Activated naive CD8-positive, alpha-beta T cell treated with anti-CD3 and anti-CD28 coated beads, Interleukin-2, amount 50 U/mL, for 16 hours (primary cell): ENCODE results near the gene PRKCE.
"Not testable (repeated sequence)": the region's sequence is repeated elsewhere in the genome, so short reads cannot be mapped to it uniquely, and the experiment has no call there.

ENCODE experiments used
- DNase-seq: peaks from one replicate; pipeline ENCODE4 v3.0.0-alpha.2; 2020; ENCODE audit warnings: low read depth, low spot score

PRKCE gene

DNA sequence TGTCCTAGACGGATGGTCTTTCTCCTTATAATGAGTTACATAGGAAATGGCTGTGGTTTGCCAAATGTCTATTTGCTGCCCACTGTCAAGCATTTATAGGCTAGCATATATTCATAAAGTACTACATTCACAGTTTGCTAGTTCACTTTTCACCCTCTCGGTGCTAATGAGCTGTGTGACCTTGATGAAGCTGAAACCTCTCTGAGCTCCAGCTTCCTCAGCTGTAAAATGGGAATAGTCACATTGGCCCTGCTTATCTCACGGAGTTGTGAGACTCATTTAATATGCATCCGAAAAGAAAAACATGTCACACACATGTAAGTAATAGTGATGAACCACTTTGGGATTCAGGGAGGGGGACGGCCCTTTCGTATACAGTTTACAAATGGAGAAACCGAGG lies 17.0 kb downstream of the PRKCE start:
- no peak for DNase-seq

DNA sequence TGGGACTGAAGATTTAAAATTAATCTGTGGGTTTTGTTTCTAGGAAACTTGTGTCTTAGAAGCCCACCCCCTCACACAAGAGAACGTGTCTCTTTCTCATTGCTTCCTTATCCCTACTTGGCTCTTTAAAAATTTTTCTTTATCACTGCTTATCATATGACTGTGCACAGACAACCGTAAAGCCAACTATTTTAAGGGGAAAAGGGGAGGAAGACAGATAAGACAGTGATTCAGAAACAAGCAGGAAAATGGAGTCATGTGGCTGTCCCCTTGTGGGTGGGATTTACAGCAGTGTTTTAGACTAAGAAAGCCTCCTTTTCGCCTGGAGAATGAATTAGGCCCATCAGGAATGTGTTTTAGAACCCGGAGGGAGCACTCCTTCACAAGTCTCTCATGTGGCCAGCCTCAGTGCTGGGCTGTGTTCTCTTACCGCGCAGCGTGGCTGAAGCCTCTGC lies 17.6 kb downstream of the PRKCE start:
- no peak for DNase-seq

DNA sequence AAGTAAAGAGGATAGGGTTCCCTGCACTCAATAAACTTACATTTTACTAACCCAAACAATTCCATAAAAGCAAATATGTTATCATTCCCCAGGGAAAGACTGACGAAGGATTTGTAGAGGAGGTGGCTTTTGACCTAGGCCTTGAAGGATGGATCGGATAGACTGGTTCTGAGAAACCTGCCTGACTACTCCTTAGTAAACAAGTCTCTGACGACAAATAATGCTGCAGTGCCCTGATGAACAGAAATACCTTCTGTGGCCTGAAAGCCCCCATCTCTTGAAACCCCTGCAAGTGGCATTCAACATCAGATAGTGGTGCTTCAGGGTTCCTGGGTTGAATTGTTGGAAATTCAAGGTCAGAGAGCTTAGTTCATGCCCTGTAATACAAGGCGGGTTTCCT lies 19.2 kb downstream of the PRKCE start:
- DNase-seq, result no peak

DNA sequence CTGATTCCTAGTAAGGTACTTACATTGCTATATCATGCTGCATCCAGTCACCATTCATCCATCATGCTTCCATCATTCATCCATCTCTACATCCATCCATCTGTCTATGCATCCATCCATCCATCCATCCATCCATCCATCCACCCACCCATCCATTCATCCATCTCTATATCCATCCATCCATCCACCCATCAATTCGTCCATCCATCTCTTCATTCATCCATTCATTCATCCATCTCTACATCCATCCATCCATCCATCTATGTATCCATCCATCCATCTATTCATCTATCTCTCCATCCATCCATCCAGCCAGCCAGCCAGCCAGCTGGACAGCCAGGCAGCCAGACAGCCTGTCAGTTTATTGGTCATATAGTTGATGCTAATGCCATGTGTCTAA lies 20.7 kb downstream of the PRKCE start:
- no peak for DNase-seq

DNA sequence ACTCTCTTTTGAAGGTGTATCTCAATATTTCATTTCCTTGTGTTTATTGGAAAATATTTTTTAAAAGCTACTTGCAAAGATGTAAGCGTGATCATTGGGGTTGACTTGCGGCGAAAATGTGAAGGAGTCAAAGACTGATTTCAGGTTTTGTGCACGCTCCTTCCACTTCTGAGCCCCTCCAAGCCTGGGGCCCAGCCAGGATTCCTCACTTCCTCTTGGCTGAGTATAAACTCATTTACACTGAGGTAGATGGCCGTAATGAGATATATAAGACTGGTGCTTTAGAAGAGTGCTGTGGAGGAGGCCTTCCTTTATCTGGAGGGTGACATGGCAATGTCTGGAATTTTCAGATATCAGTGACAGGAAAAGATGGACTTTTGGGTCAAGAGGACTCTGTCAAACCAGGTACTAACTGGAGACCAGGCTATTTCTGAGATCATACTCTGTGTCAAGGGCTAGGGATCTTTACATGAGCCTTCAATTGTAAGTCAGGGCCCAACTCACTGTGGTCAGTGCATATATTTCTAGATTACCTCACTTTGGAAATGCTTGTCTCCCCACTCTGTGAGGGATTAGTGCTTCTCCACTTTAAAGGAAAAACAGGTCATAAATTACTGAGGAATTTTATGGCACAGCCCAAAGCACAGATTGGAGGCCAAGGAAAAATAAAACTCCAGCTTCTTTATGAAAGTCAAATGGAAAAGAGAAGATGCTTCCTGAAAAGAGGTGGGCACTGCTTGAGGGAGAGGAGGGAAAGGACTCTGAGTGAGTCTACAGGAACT lies 22.8 kb downstream of the PRKCE start:
- DNase-seq, result no peak

DNA sequence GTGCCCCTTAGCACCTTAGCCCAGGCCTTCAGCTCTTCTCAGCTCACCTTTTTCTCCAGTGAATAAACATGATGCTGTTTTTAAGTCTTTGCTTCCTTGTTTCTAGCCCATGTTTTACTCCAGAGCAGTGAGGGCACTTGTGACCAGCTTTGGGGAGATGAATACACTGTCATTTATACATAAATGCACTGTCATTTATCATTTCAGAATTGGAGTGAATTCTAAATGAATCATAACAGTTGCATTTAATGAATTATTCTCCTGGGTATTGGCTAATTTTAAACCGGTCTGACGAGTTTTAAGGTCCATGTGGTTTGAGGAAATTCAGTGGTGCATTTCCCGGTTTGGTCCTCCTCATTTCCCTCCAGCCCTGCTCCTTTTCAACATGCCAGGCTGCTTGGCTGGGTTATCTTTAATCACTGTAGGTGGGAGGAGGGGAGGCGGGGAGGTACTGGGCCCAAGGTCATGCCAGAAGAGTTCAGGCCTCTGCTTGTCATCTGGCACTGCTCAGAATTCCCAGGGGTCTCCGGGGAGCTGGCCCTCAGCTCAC lies 23.9 kb downstream of the PRKCE start:
- DNase-seq, result no peak

DNA sequence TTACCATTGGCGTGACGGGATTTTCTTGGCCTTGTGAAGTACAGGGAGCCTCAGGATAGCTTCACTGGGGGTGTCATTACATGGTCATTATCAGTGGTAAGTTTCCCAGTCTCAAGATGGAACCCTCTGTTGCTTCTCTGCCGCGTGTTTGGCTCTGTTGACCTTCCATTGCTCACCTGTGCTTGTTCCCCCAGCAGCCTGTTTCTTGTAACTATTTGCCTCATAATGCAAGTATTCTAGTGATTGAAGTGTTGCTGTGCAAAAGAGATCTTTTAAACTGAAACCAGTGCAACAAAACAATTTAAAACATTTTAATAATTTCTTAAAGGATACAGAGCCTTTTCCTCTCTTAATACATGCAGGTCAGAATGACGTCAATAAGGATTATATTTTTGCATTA lies 24.6 kb downstream of the PRKCE start:
- DNase-seq, result no peak

DNA sequence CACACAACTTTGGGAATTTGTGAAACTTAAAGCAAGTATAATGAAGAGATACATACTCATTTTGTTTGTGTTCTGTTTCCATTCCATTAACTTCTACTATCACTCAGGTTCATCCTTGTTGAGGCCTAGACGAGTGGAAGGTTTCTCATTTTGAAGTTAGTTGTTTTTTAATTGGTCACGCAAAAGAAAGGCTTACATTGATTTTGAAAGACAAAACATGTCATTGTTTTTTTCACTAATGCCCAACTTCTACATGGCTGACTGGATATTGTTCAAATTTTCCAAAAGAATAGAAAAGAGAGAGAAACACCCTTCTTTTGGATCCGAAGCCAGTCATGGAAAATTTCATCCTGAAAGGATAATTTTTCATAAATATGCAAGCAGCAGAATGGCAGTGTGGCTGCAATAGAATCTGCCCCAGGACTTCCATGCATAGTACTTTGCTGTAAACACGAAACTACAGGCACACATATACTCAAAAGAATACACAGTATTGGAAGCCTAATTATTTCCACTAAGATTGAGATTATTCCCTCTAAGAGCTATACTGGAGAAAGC lies 27.4 kb downstream of the PRKCE start:
- no peak for DNase-seq

DNA sequence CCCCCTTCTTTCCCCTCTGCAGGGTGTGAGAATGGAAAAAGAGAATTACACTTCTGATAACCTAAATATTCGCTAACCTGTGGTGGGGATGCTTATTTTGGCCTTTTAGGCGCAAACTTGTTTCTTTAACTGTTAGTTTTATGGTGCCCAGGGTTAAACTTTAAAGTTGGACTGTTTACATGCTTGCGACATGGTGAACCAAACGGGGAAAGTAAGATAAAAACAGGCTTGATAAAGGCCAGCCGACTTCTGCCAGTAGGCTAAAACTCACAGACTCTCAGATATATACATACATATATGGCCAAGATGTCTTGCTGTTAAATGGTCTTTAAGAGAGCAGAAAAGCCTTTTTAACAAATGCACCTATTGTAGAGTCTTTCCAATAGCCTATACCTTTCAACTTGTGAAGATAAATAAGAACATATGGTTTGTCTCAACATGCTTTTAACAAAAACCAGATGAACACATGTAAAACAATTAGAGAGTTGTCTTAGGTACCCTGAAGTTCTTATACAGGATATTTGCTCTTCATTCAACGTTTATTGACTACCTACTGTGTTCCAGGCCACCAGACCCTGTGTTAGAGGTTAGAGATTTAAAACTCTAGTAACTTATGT lies 29.0 kb downstream of the PRKCE start:
- DNase-seq, result no peak

DNA sequence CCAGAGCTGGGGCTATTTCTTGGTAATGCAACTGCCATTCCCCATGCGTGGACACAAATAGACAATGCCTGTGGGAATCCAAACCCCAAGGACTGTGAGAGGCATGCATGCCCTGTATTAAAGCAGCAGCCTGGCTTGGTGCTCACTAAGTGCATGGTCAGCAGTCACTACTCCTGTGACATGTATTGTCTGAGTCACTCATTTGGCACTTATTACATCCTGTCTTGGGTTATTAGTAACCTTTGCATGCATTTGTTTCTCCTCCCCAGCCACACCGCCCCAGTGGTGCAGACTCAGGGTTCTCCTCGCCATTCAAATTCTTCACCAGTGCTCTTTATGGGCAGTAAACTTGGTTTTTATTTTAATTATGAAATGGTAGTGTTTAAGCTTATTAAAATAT lies 30.2 kb downstream of the PRKCE start:
- DNase-seq, result no peak

DNA sequence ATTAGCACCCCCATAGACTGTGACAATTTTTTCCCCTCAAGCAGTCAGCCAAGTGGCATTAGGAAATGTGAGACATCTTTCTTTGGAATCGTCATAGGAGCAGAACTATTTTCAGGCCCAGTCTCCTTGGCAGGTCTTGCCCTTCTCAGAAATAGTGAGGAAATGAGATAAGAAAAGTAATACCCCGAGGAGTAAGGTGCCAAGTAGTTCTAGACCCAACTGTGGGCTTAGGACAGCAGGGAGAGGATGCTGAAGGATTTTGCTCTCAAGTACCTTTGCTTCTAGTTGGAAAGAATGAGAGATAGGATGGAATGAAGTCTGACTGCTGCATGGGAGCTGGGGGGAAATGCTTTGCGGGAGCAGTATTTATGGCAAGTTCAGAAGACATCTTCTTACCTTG lies 31.8 kb downstream of the PRKCE start:
- DNase-seq, result no peak

DNA sequence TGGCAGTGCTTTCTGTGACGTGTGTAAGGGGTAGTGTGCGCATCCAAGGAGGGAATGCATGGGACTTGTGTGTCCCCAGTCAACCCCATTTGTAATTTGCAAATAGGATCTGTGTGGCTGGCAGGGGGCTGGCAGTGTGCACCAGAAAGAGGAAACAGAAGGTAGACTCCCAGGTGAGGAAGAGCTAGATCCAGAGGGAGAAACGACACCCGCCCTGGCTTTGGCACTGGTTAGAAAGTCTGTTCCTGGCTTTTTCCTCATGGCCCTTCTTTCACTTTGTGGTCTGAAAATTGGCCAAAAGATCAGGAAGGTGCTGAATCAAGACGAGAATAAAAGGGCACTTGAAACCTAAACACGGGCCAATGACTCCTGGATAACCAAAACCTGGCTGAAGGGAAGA lies 33.3 kb downstream of the PRKCE start:
- no peak for DNase-seq

DNA sequence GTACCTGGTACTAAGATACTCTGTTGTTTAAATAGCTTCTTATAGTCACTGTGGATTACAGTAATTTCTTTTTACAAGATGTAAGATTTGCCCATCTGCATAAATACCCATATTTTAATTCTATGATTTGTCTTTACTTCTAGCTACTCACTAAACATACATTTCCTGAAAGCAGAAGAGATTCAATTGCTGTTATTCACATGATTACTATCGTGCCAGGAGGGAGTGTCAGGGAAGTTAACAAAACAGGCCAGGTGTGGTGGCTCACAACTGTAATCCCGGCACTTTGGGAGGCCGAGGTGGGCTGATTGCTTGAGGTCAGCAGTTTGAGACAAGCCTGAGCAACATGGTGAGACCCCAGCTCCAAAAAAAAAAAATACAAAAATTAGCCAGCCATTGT lies 33.8 kb downstream of the PRKCE start:
- no peak for DNase-seq

DNA sequence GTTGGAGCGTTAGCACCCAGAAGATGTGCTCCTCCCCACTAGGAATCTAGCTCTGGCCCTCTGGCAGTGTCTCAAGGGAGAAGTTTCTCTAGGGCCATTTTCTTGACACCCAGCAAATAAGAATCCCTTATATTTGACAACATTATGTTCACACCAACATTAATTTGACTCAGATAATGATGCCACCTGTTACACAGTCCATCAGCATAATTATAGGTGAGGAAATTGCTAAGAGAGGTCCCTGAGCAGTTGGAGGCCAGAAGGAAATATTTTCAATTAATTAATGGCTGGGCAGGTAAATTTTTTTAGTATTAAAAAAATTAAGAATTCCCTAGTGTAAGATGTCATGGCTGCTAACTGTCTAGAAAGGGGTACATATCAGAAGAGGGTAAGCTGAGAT lies 36.5 kb downstream of the PRKCE start:
- DNase-seq, result no peak

DNA sequence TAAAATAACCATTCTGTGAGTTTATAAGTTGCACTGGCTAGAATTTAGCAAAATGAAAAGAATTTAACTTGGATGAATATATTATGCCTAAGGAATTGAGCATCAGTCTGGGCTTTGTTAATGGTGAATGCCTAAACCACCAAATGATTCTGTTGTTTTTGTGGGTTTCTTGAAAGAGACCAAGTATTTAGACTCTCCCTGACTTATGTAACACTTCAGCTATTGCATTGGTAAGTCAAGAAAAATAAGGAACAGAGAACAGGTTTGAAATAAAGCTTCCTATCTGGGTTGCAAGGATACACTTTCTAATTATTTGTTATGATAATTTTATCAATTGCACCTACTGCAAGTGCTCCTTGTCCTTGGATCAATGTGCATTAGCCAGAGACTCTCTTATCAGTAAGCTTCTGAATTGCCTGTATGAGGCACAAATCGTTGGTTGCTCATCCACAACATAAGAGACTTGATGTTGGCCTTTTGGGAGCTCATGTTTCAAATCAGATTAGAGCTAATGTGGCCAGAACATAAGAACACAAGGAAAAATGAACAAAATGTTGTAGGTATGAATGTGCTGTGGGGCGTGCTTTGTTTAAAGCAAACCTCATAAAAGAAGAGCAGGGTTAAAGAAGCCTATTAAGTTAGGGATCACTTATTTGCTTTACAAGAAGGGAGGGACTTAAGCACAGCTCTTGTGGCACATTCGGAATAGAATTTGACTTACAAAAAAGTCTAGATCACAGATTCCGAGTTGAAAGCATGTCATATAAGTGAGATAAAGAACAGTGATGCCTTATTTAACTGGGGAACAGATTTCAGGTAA lies 37.2 kb downstream of the PRKCE start:
- DNase-seq, result no peak

DNA sequence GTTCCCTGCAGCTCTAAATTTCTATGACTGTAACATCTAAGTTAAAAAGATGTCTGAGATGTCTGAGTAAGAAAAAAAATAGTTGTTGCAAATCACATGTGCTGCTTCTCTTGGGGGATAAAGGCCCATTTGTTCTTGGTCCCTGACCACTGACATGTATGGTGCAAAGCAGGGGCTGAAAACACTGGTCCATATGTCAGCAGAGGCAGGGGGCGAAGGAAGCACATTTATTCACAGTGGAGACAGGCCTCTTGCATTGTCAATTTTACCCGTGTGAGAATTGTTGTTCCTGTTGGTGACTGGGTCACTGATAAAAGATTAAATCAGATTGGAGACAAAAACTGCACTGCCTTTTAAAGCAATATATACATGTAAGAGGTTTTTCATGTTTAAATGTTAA lies 38.8 kb downstream of the PRKCE start:
- DNase-seq, result no peak

DNA sequence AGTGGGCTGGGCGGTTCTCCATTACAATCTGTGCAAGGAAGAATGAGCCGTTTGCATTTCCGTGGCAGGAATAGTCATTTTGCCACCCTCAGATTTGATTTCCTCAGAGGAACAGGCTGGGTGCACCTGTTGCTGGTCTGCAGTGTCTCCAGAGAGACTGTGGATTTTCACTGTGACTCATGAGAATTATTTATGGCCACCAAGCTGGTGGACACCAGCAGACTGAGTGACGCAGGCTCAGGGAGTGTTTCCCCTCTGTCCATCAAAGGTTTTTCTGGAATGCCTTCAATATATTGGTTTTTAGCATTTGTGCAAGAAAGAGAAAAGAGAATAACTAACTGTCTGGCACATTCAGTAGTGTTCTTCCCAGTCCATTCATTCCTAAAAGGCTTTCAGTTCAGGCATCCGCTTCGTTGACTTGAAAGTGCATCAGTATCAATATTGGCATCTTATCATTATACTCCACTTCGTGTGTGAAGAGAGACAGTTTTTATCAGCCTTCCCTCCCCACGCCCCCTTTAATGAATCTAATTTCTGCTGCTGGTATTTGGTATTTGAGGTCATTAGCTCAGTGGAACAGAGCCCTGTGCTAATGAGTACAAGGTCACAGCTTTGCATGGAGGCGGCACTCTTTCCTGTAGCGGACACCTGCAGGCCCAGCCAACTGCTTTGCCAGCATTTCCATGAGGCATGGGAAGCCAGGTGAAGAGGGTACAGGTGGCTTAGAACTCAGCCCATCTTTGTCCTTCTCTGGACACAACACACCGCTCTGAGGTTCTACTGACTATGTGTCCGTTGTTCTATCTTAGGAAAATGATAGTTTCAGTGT lies 39.9 kb downstream of the PRKCE start:
- no peak for DNase-seq

DNA sequence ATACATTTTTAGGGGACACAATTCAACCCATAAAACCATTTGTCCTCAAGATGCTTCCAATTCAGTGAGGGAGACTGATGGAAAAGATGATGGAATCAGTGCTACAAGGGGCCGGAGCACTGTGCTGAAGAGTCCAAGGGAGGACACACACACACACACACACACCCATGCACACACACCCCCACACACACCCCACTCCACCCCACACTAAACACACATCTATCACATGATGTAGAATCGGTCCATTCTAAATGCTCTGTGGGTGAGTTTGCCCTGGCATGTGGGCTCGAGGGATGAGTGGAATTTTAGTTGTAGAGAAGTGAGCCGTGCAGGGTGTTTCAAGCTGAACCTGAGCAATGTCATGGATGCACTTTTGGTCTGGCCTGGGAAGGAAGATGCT lies 41.1 kb downstream of the PRKCE start:
- DNase-seq, result no peak

DNA sequence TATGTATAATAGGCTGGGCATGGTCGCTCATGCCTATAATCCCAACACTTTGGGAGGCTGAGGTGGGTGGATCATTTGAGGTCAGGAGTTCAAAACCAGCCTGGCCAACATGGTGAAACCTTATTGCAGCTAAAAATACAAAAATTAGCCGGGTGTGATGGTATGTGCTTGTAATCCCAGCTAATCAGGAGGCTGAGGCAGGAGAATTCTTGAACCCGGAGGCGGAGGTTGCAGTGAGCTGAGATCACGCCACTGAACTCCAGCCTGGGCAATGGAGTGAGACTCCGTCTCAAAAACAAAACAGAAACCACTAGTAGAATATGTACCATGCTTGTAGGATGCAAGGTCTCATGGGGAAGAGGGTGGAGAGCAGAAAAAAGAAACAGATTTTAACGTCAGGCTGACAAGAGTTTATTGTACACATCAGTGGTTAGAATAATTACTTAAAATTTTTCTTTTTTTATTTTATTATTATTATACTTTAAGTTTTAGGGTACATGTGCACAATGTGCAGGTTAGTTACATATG lies 44.1 kb downstream of the PRKCE start:
- not testable (repeated sequence) for DNase-seq

DNA sequence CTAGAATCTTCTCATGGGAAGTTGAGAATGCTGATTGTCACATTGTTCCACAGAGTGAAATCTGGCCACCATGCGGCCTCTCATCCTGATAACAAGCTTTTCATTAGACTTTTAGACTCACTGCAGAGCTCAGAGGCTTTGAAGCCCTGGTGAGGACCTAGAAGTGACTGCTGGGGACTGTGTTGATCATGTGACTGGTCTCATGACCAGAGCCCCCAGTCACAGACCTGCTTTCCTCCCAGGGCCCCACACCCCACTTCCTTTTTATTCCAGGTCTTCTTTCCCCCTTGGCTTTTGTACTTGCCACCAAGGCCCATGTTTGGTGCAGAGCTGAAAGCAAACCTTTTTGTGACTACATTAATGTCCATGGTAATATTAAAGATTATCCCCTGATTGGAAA lies 45.2 kb downstream of the PRKCE start:
- DNase-seq, result no peak

DNA sequence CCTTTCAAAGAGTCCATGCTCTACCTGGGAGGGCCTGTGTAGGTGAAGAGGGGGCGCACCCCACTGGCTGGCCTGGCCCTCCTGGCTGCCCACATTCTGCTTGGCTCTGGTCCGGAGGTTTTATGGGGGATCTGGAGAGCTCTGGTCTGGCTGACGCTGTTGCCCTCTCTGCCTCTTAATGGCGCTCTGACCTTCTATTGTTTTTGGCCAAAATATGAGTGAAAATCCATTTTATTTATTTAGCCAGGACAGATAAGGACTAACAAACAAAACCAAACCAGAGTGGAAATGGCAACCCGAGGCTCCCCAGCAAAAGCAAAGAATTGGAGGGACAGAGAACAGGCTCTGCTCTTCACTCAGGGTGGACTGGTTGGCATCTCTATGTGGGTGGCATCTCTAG lies 45.7 kb downstream of the PRKCE start:
- no peak for DNase-seq
